HAP-1 (cell line): ENCODE measurements around the gene PTPRT.

Experiments
- DNase-seq, 2 experiments: peaks; one replicate each; pipeline ENCODE4 v3.0.0-alpha.2; 2016 to 2020; ENCODE audit warnings: low spot score in 2 of 2
- H3K27me3 ChIP-seq: fragments of 250-450 bp; sonication (Bioruptor Pico); 2 replicates; pipeline ENCODE4 v1.5.1; 2020; ENCODE audit warnings: low read depth, mild to moderate bottlenecking, moderate library complexity
- H3K36me3 ChIP-seq: fragments of 250-450 bp; sonication (Bioruptor Pico); replicated peaks from 2 replicates; pipeline ENCODE4 v1.5.1; 2020; ENCODE audit warnings: mild to moderate bottlenecking
- H3K4me1 ChIP-seq: fragments of 250-450 bp; sonication (Bioruptor Pico); 2 replicates; pipeline ENCODE4 v1.5.1; 2020; ENCODE audit warnings: mild to moderate bottlenecking
- H3K4me3 ChIP-seq: fragments of 250-450 bp; sonication (Bioruptor Pico); 2 replicates; pipeline ENCODE4 v1.5.1; 2020; ENCODE audit warnings: mild to moderate bottlenecking, moderate library complexity
- H3K9me3 ChIP-seq: fragments of 250-450 bp; sonication (Bioruptor Pico); 2 replicates; pipeline ENCODE4 v1.5.1; 2020; ENCODE audit warnings: mild to moderate bottlenecking, moderate library complexity
- in situ Hi-C: fragments of 300-500 bp; cut with MboI; formaldehyde crosslinking; loops from 3 replicates; pipeline ENCODE4 v1.14.3; 2020; ENCODE audit warnings: low sequenced_read_pairs, inconsistent platforms, mixed read lengths

PTPRT gene

DNA sequence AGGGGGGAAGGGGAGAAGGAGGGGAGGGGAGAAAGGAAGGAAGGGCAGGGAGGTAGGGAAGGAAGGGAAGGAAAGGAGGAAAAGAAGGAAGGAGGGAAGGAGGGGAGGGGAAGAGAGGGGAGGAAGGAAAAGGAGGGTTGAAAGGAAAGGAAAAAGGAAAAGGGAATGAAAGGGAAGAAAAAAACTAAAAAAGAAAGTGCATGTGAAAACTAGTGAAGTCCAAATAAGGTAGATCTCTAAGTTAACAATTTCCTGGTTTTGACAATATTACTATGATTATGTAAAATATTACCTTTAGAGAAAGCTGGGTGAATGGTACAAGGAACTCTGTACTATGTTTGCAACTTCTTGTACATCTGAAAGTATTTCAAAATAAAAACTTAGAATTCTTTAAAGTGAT, 132.4 kb downstream of the PTPRT start:
- H3K4me3 ChIP-seq, result no peak overlapping the region
- H3K9me3 ChIP-seq, result no peaks in the 10 kb centered on the region
- in situ Hi-C loops, result no loop called here
- H3K36me3 ChIP-seq, result no peaks in the 10 kb centered on the region
- DNase-seq, result no peak
- no peaks in the 10 kb centered on the region for H3K27me3 ChIP-seq
- no peaks in the 10 kb centered on the region for H3K4me1 ChIP-seq

DNA sequence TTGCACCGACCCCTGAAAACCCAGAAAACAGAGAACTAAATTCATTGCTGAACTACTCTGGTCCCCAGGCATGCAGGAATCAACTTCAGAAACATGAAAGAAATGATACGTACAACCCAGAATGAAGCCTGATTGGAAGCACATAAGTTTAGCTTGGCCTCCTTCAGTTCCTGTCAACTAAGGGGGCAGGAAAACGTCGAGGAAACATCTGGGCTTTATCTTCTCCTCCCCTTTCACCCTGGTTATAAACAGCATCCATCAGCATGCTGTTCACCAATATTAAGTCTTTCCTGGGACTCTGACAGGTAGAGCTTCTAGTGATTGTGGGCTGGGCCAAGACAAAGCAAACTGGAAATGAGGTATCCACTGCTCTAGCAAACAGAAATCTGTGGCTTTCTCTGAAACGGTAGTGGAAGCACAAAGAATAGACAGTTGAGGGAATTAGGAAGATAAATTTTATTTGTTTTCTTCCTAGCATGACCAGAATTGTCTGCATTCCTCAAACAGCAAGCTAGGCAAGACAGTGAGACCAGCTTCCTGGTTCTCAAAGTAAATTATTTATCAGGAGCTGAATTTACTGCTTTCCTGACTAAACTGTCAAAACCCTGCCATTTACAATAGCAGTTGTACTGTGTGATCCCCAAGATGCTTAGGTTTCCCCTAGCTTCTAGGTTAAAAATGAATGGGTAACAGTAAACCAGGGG, 134.4 kb downstream of the PTPRT start:
- Histone ChIP-seq H3K4me1 (no peaks in the 10 kb centered on the region), H3K27me3 (no peaks in the 10 kb centered on the region), H3K4me3 (no peak overlapping the region), H3K9me3 (no peaks in the 10 kb centered on the region; the same call in 1 of the 2 replicates), H3K36me3 (no peaks in the 10 kb centered on the region)
- no peak for DNase-seq
- in situ Hi-C loops, result no loop called here

DNA sequence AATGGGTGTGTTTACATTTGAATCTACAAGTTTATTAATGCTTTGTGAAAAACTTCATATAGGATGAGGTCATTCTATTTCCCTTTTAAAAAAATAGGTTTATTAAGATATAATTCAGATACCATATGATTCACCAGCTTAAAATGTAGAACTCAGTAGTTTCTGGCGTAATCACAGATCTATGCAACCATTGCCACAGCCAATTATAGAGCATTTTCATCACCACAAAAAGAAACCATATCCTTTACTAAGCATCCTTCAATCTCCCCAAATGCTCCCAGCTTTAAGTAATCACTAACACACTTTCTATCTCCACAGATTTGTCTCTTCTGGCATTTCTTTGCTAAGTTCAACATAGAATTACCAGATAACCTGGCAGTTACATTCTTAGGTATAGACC, 137.2 kb downstream of the PTPRT start:
- Histone ChIP-seq H3K36me3 (no peaks in the 10 kb centered on the region), H3K4me3 (no peak overlapping the region), H3K9me3 (no peaks in the 10 kb centered on the region; the same call in 1 of the 2 replicates), H3K27me3 (no peaks in the 10 kb centered on the region), H3K4me1 (no peaks in the 10 kb centered on the region)
- no peak for DNase-seq
- in situ Hi-C loops, result no loop called here

DNA sequence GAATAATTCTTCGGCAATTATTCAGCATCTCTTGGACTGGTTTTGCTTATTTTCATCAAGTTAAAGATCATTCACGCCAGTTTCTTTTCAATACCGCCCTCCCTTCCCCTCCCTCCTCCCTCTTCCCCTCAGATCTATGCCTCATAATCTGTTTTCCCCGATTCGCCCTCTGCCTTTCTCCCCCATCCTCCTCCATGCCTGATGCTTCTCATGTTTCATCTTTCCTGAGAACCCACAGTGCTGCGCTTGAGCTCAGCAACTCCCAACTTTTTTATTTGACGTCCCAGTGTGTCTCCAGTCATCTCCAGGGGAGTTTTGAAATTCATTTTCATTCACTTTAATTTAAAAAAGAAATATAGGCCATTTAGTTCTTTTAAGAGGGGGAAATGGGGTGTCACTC, 142.7 kb downstream of the PTPRT start:
- H3K27me3 ChIP-seq, result no peaks in the 10 kb centered on the region
- no peaks in the 10 kb centered on the region for H3K36me3 ChIP-seq
- no peaks in the 10 kb centered on the region for H3K4me1 ChIP-seq
- in situ Hi-C loops, result no loop called here
- no peak for DNase-seq
- H3K4me3 ChIP-seq, result no peak overlapping the region
- no peaks in the 10 kb centered on the region; the same call in 1 of the 2 replicates for H3K9me3 ChIP-seq

DNA sequence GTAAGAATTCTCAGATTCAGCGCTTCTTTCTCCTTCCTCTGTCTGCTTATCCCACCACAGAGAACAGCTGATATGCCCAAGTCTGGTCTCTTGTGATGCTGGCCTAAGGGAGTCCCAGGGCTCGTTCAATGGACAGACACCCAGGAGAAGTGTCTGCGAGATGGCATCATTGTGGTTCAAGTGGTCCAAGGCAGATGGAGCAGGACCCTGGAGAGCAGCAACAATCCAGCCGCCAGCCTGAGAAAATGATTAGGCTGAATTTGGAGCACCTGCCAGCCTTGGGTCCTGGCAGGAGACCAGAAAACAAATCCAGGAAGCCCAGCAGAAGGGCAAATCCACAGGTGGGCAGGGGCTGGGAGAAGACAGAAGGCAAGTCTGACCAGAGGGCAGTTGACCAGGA, 145.8 kb downstream of the PTPRT start:
- H3K27me3 ChIP-seq, result no peaks in the 10 kb centered on the region
- in situ Hi-C loops, result no loop called here
- no peaks in the 10 kb centered on the region for H3K9me3 ChIP-seq
- DNase-seq, result no peak
- no peak overlapping the region for H3K4me3 ChIP-seq
- H3K4me1 ChIP-seq, result no peaks in the 10 kb centered on the region
- no peaks in the 10 kb centered on the region for H3K36me3 ChIP-seq

DNA sequence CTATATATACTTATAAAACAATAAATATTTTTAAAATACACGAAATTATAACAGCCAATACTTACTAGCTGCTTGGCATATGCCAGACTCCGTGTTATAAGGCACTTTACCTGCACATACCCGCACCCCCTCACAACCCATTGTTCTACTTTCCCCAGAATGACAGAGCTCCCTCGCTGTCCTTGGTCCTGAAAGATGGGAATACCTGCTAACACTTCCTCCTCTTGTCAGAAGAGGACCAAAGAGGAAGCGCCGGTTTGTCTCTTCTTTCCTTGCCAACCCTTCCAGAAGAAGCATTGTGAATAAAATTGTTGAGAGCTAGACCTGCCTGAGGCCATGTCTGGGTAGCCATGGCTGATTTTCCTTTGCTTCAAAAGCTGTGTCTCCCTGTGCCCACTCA, 149.3 kb downstream of the PTPRT start:
- in situ Hi-C loops, result no loop called here
- no peak overlapping the region for H3K4me3 ChIP-seq
- no peaks in the 10 kb centered on the region for H3K27me3 ChIP-seq
- H3K4me1 ChIP-seq, result no peaks in the 10 kb centered on the region
- DNase-seq, result no peak
- no peaks in the 10 kb centered on the region for H3K36me3 ChIP-seq
- H3K9me3 ChIP-seq, result no peaks in the 10 kb centered on the region

DNA sequence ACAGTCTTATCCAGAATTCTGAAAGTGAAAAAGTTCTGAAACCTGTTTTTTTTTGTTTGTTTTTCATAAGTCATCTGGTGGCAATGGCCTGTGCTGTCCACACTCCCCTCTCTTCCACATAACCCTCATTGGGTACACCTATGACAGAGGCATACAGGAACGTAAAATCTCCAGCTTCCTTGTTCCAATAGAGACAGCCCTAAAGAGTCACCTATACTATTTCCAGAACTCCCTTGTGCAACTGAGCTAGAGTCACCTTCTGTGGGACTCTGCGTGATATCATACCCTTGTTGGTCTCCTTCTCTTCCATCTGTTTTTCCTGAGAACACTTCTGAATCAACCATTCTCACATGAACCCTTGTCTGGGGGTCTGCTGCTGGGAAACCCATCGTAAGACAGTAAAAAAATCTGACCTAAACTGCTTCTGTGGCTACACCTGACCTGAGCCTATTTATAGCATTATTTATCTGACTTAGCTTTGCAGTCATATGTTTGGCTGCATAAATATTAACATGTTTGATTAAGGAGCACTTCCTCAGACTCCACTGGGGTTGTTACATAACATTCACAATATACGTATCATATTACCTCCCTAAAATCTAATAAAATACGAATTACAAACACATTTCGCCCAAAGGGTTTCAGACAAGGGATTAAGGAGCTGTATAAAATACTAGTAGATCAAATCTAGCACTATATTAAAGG, 151.9 kb downstream of the PTPRT start:
- Histone ChIP-seq H3K4me3 (no peak overlapping the region), H3K27me3 (no peaks in the 10 kb centered on the region), H3K9me3 (no peaks in the 10 kb centered on the region), H3K36me3 (no peaks in the 10 kb centered on the region), H3K4me1 (no peaks in the 10 kb centered on the region)
- in situ Hi-C loops, result no loop called here
- no peak for DNase-seq

DNA sequence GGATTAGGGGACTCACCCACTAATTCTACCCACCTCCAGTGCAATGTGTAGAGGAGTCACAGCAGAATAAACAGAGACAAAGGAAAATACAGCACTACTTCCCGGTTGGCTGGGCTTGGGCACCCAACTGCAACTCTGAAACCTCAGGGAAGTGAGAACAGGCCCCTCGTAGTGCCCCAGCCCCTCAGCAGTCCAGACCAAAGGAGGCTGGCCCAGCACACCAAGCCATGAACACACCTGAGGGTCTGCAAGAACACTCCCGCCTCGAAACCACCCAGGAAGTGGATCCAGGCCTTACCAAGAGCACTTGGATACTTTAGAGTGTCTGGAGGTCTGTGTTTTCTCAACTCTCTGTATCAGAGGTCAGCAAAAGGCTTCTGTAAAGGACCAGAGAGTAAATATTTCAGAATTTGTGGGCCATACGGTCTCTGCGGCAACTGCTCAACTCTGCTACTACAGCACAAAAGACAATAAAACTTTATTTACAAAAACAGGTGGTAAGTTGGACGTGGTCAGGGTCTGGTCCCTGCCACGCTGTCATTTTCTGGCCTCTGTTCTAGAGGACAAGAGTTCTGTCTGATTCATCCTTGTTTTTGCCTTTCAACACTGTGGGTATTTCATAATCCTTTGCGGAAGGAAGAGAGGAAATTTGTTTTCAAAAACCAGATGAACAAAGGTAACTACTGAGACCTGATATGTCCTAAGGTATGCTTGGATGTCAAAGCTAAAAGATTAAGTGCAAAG, 154.6 kb downstream of the PTPRT start:
- H3K4me3 ChIP-seq, result no peak overlapping the region
- no peaks in the 10 kb centered on the region for H3K27me3 ChIP-seq
- no peaks in the 10 kb centered on the region for H3K36me3 ChIP-seq
- in situ Hi-C loops, result no loop called here
- DNase-seq, result no peak
- H3K9me3 ChIP-seq, result no peaks in the 10 kb centered on the region
- H3K4me1 ChIP-seq, result no peaks in the 10 kb centered on the region

DNA sequence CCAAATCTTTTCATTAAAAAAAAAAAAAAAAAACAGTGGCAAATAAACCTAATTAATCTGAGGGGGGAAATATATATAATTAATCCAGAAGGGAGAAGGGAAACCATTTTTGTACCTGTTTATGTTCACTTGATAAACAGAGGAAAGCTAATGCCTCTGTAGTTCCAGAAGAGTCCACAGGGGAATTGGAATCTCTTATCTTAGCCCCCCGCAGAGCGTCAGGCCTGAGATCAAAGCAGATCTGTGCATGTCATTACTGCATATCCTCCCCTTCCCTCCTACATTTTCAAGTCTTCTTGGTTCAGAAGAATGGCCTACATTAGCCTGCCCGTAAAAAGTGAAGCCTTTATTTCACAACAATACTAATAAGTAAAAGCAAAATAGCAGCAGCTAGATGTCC, 157.2 kb downstream of the PTPRT start:
- Histone ChIP-seq H3K36me3 (no peaks in the 10 kb centered on the region), H3K4me3 (no peak overlapping the region)
- in situ Hi-C loops, result no loop called here

DNA sequence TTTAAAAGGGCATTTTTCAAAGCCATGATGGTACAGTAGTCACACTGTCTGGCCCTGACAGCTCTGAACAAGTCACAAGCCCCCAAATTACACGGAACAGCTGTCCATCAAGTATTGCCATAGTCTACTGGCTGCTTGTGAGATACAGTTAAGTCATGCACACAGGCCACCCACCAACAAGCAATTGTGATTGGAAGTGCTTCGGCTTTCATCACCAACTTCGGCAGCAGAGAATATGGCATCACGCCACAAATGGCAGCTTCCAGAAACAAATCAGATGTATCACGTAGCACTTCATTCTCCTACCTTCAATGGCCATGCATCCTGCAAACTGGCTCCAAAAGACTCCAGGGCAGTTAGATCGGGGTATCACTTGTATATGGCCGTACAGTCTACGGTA, 160.5 kb downstream of the PTPRT start:
- Histone ChIP-seq H3K4me3 (no peak overlapping the region), H3K36me3 (no peaks in the 10 kb centered on the region), H3K4me1 (no peaks in the 10 kb centered on the region), H3K9me3 (no peaks in the 10 kb centered on the region), H3K27me3 (no peaks in the 10 kb centered on the region)
- no peak for DNase-seq
- in situ Hi-C loops, result no loop called here

More for the DNA sequence above, 157.2 kb downstream of the PTPRT start:
- DNase-seq, result no peak
- no peaks in the 10 kb centered on the region for H3K27me3 ChIP-seq
- no peaks in the 10 kb centered on the region for H3K9me3 ChIP-seq
- no peaks in the 10 kb centered on the region for H3K4me1 ChIP-seq

DNA sequence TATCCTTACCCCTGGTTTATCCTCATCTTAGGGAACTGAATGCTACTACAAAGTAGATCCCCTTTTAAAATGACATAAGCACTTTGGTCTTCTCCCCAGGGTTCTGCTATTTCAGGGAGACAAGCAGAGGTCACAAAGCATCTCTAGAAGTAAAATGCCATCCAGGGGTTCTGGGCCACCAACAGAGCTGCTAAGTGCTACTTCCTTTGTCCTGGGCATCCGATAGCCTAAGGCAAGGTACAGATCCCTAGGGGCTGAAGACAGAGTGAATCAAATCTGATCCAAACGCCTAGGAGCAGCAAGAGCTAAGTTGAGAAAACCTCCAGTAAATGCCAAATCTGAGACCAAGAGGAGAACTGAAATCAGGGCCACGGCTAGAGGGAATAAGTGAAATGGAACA, 161.2 kb downstream of the PTPRT start:
- Histone ChIP-seq H3K9me3 (no peaks in the 10 kb centered on the region), H3K36me3 (no peaks in the 10 kb centered on the region), H3K4me1 (no peaks in the 10 kb centered on the region), H3K4me3 (no peak overlapping the region), H3K27me3 (no peaks in the 10 kb centered on the region)
- DNase-seq, result no peak
- in situ Hi-C loops, result no loop called here

DNA sequence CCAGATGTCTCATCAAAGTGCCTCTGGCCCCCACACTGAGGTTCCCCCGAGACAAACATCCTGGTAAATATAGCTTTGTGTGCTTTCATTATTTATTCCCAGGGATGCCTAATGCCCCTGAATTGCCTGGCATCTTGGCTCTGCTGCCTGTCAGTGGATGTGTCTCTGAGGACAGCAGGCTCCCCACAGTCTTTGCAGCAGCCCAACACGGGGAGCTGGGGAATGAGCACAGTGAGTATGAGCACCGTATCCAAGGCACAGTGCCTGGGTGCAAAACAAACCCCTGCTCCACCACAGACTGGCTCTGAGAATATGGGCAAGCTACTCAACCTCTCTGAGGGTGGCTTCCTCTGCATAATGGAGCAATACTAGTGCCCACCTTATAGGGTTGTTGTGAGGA, 165.9 kb downstream of the PTPRT start:
- H3K4me3 ChIP-seq, result no peak overlapping the region
- in situ Hi-C loops, result no loop called here
- H3K36me3 ChIP-seq, result no peaks in the 10 kb centered on the region
- no peaks in the 10 kb centered on the region for H3K4me1 ChIP-seq
- no peaks in the 10 kb centered on the region for H3K27me3 ChIP-seq
- no peaks in the 10 kb centered on the region for H3K9me3 ChIP-seq
- no peak for DNase-seq

DNA sequence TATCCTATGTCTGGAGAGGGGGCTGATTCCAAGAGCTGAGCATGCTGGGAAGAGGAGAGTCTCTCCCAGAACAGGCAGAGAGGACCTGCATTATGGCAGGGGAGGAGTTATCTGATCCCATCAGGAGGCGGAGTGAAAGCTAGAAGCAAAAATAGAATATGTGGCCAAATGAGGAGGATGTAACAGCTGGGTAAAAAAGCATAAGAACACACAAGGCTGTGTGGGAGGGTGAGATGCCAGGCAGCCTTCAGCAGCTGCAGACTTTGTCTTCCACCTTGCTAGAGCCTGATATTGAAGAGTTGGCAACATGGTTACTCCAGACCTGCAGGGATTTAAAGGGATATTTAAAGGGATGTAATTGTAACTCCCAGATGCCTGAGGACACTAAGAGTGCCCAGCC, 167.1 kb downstream of the PTPRT start:
- Histone ChIP-seq H3K9me3 (no peaks in the 10 kb centered on the region), H3K27me3 (no peaks in the 10 kb centered on the region), H3K36me3 (no peaks in the 10 kb centered on the region), H3K4me1 (no peaks in the 10 kb centered on the region), H3K4me3 (no peak overlapping the region)
- DNase-seq, result no peak
- in situ Hi-C loops, result no loop called here

DNA sequence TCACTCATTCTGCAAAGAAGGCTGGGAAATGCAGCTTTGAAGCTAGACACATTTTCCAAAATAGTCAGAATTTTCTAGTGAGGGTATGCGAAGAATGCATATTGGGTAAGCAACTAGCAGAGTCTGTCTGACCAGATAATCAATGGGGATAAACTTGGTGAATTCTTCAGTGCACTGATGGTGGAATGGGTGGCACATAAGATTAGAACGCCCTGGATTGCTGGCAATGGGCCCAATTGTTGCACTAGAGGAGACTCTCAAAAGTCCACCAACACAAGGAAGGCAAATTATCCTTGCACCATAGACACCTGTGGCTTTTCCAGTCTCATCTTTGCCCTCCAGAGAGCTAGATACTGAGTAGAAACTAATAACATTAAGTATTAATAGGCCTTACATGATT, 167.6 kb downstream of the PTPRT start:
- Histone ChIP-seq H3K36me3 (no peaks in the 10 kb centered on the region), H3K4me3 (no peak overlapping the region), H3K27me3 (no peaks in the 10 kb centered on the region), H3K9me3 (no peaks in the 10 kb centered on the region), H3K4me1 (no peaks in the 10 kb centered on the region)
- DNase-seq, result no peak
- in situ Hi-C loops, result no loop called here
